ENCODE measurements around the gene RELCH. TPM values are rescaled to one million over a fixed set of nuclear protein-coding genes. Genes with fewer than 3 reads are reported as not detected.
A peak's percentile ranks its signal among the peaks of the same experiment; 100 is the strongest.

The RELCH gene
- total and polyA plus RNA-seq, 2 of the 13 experiments (the other 11 are each of a cell fraction or from before 2014, with no cell fraction given), result 5.6 to 31.7 TPM

GRCh38 chr18:62186499-62186773, 619 bp upstream of the RELCH start (continued):
- TF ChIP-seq ZNF335 (CRISPR knock-in tag; IDR thresholded peaks at IDR 0.05), result no peak
- TF ChIP-seq, protein P1, sequence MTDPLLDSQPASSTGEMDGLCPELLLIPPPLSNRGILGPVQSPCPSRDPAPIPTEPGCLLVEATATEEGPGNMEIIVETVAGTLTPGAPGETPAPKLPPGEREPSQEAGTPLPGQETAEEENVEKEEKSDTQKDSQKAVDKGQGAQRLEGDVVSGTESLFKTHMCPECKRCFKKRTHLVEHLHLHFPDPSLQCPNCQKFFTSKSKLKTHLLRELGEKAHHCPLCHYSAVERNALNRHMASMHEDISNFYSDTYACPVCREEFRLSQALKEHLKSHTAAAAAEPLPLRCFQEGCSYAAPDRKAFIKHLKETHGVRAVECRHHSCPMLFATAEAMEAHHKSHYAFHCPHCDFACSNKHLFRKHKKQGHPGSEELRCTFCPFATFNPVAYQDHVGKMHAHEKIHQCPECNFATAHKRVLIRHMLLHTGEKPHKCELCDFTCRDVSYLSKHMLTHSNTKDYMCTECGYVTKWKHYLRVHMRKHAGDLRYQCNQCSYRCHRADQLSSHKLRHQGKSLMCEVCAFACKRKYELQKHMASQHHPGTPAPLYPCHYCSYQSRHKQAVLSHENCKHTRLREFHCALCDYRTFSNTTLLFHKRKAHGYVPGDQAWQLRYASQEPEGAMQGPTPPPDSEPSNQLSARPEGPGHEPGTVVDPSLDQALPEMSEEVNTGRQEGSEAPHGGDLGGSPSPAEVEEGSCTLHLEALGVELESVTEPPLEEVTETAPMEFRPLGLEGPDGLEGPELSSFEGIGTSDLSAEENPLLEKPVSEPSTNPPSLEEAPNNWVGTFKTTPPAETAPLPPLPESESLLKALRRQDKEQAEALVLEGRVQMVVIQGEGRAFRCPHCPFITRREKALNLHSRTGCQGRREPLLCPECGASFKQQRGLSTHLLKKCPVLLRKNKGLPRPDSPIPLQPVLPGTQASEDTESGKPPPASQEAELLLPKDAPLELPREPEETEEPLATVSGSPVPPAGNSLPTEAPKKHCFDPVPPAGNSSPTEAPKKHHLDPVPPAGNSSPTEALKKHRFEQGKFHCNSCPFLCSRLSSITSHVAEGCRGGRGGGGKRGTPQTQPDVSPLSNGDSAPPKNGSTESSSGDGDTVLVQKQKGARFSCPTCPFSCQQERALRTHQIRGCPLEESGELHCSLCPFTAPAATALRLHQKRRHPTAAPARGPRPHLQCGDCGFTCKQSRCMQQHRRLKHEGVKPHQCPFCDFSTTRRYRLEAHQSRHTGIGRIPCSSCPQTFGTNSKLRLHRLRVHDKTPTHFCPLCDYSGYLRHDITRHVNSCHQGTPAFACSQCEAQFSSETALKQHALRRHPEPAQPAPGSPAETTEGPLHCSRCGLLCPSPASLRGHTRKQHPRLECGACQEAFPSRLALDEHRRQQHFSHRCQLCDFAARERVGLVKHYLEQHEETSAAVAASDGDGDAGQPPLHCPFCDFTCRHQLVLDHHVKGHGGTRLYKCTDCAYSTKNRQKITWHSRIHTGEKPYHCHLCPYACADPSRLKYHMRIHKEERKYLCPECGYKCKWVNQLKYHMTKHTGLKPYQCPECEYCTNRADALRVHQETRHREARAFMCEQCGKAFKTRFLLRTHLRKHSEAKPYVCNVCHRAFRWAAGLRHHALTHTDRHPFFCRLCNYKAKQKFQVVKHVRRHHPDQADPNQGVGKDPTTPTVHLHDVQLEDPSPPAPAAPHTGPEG (CRISPR knock-in tag; IDR thresholded peaks at IDR 0.05), result no peak
- TF ChIP-seq PHF8 (CRISPR knock-in tag; IDR thresholded peaks at IDR 0.05), result peak; percentile 44
- TF ChIP-seq NR2C2 (CRISPR knock-in tag; IDR thresholded peaks at IDR 0.05; ENCODE audit: borderline replicate concordance), result no peak
- TF ChIP-seq PHF5A (CRISPR knock-in tag; IDR thresholded peaks at IDR 0.05; ENCODE audit: low read depth, unreplicated experiment), result no peak
- no peak for TF ChIP-seq ZNF768 (CRISPR knock-in tag; IDR thresholded peaks at IDR 0.05)
- peak; percentile 49; the same call in 1 of the 2 replicates for TF ChIP-seq ZNF230 (CRISPR knock-in tag; IDR thresholded peaks at IDR 0.05)
- TF ChIP-seq ZZZ3 (CRISPR knock-in tag; IDR thresholded peaks at IDR 0.05; ENCODE audit: borderline replicate concordance), result no peak
- TF ChIP-seq, protein P2, sequence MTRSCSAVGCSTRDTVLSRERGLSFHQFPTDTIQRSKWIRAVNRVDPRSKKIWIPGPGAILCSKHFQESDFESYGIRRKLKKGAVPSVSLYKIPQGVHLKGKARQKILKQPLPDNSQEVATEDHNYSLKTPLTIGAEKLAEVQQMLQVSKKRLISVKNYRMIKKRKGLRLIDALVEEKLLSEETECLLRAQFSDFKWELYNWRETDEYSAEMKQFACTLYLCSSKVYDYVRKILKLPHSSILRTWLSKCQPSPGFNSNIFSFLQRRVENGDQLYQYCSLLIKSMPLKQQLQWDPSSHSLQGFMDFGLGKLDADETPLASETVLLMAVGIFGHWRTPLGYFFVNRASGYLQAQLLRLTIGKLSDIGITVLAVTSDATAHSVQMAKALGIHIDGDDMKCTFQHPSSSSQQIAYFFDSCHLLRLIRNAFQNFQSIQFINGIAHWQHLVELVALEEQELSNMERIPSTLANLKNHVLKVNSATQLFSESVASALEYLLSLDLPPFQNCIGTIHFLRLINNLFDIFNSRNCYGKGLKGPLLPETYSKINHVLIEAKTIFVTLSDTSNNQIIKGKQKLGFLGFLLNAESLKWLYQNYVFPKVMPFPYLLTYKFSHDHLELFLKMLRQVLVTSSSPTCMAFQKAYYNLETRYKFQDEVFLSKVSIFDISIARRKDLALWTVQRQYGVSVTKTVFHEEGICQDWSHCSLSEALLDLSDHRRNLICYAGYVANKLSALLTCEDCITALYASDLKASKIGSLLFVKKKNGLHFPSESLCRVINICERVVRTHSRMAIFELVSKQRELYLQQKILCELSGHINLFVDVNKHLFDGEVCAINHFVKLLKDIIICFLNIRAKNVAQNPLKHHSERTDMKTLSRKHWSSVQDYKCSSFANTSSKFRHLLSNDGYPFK (CRISPR knock-in tag; IDR thresholded peaks at IDR 0.05; ENCODE audit: borderline replicate concordance), result no peak
- TF ChIP-seq ZNF136 (CRISPR knock-in tag; IDR thresholded peaks at IDR 0.05; ENCODE audit: low read depth), result no peak
- no peak for TF ChIP-seq ZBTB3 (CRISPR knock-in tag; IDR thresholded peaks at IDR 0.05; ENCODE audit: borderline replicate concordance, low read depth)
- TF ChIP-seq, protein P3, sequence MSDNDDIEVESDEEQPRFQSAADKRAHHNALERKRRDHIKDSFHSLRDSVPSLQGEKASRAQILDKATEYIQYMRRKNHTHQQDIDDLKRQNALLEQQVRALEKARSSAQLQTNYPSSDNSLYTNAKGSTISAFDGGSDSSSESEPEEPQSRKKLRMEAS (IDR thresholded peaks at IDR 0.05), result 0 out of 2 replicates have a peak, but pooled peaks have one; percentile 46
- no peak for TF ChIP-seq ZSCAN25 (CRISPR knock-in tag; IDR thresholded peaks at IDR 0.05)
- TF ChIP-seq ELF1 (CRISPR knock-in tag; IDR thresholded peaks at IDR 0.05), result no peak
- no peak for TF ChIP-seq ZNF317 (CRISPR knock-in tag; IDR thresholded peaks at IDR 0.05)
- no peak for TF ChIP-seq CCAR2 (optimal IDR thresholded peaks at IDR 0.05; ENCODE audit: low read depth, low read length)
- TF ChIP-seq MYC (CRISPR knock-in tag; IDR thresholded peaks at IDR 0.05; ENCODE audit: borderline replicate concordance), result no peak
